Suprapubic skin (tissue), 4 donors: ENCODE results near the gene DAB1. TPM values are rescaled to one million over a fixed set of nuclear protein-coding genes. Genes with fewer than 3 reads are reported as not detected.

Experiments used
- DNase-seq, 2 donors: peaks; one replicate each; pipeline ENCODE4 v3.0.0-alpha.2; 2019; ENCODE audit warnings: low spot score in 2 of 2
- H3K27ac ChIP-seq: fragments of 200-600 bp; sonication (generic); one replicate; pipeline ENCODE4 v1.5.1; 2019
- H3K27me3 ChIP-seq: fragments of 200-600 bp; sonication (generic); one replicate; pipeline ENCODE4 v1.5.1; 2019
- H3K36me3 ChIP-seq: fragments of 200-600 bp; sonication (generic); one replicate; pipeline ENCODE4 v1.5.1; 2019
- H3K4me1 ChIP-seq: fragments of 200-600 bp; sonication (generic); one replicate; pipeline ENCODE4 v1.5.1; 2019
- H3K4me3 ChIP-seq: fragments of 200-600 bp; sonication (generic); one replicate; pipeline ENCODE4 v1.5.1; 2019; ENCODE audit warnings: mild to moderate bottlenecking
- H3K9me3 ChIP-seq: fragments of 200-600 bp; sonication (generic); one replicate; pipeline ENCODE4 v1.5.1; 2019
- CTCF ChIP-seq, 2 donors: fragments of 200-600 bp in 1 of 2; fragments of 450-650 bp in 1 of 2; sonication (generic) in 1 of 2; IDR thresholded peaks; one replicate each; pipeline ENCODE4 v1.5.1; 2016 to 2019; ENCODE audit warnings: antibody characterized with exemption in 2 of 2, mild to moderate bottlenecking in 1 of 2, moderate library complexity in 1 of 2
- EP300 ChIP-seq: sonication (generic); formaldehyde crosslinking; IDR thresholded peaks from one replicate; pipeline ENCODE4 v1.6.1; 2017; ENCODE audit warnings: antibody characterized with exemption
- POLR2A ChIP-seq, 2 donors: fragments of 450-650 bp; IDR thresholded peaks; one replicate each; pipeline ENCODE4 v1.6.1; 2017; ENCODE audit warnings: antibody characterized with exemption in 2 of 2, mild to moderate bottlenecking in 2 of 2, moderate library complexity in 2 of 2
- POLR2AphosphoS5 ChIP-seq, 3 donors: sonication (generic); formaldehyde crosslinking; IDR thresholded peaks; one replicate each; pipeline ENCODE4 v1.6.1; 2017; ENCODE audit warnings: antibody characterized with exemption in 3 of 3
- WGBS: methylation state at CpG from one replicate; pipeline ENCODE4 v1.1.5; 2018; 5-methylcytosine and 5-hydroxymethylcytosine counted together
- total RNA-seq, 4 donors: library from RNA; depleted of rRNA; stranded (reverse); fragments of >200 nt; gene quantifications; one replicate each; pipeline ENCODE4 v1.1.0, GENCODE V29; 2016

The DAB1 gene
- total RNA-seq, 4 donors from 2014 or later = 0.17 to 1.0 (median 0.30) TPM

GRCh38 chr1:57285992-57286391, 137.9 kb downstream of the DAB1 start:
- Histone ChIP-seq H3K4me3 (no peak overlapping the region), H3K4me1 (no peaks in the 10 kb centered on the region), H3K27ac (no peak overlapping the region), H3K27me3 (peaks cover 9% of the 10 kb centered on the region), H3K9me3 (no peaks in the 10 kb centered on the region), H3K36me3 (no peaks in the 10 kb centered on the region)
- DNase-seq = no peak
- TF ChIP-seq CTCF (IDR thresholded peaks at IDR 0.05) (no peak), POLR2AphosphoS5 (IDR thresholded peaks at IDR 0.05) (no peak), POLR2A (IDR thresholded peaks at IDR 0.05) (no peak), EP300 (no peak)
- 82% methylated on average over 2 of the region's 2 CpGs for WGBS

- H3K4me1 ChIP-seq = no peaks in the 10 kb centered on the region
- H3K36me3 ChIP-seq = no peaks in the 10 kb centered on the region
- DNase-seq = no peak
- no peaks in the 10 kb centered on the region for H3K9me3 ChIP-seq
- TF ChIP-seq EP300 = no peak
- TF ChIP-seq POLR2A (IDR thresholded peaks at IDR 0.05) = no peak
- TF ChIP-seq CTCF (IDR thresholded peaks at IDR 0.05) = no peak
- TF ChIP-seq POLR2AphosphoS5 (IDR thresholded peaks at IDR 0.05) = no peak
- no peak overlapping the region for H3K27ac ChIP-seq
- H3K27me3 ChIP-seq = no peaks in the 10 kb centered on the region
- no peak overlapping the region for H3K4me3 ChIP-seq
- 55% methylated on average over 2 of the region's 2 CpGs for WGBS
Measured at GRCh38 chr1:57282411-57282810, 141.4 kb downstream of the DAB1 start.

GRCh38 chr1:57281324-57281723, 142.5 kb downstream of the DAB1 start:
- no peak overlapping the region for H3K27ac ChIP-seq
- H3K4me1 ChIP-seq = no peaks in the 10 kb centered on the region
- no peaks in the 10 kb centered on the region for H3K9me3 ChIP-seq
- DNase-seq = no peak
- H3K4me3 ChIP-seq = no peak overlapping the region
- H3K36me3 ChIP-seq = no peaks in the 10 kb centered on the region
- no peaks in the 10 kb centered on the region for H3K27me3 ChIP-seq
- WGBS = 61% methylated on average over 5 of the region's 5 CpGs
- TF ChIP-seq POLR2AphosphoS5 (IDR thresholded peaks at IDR 0.05) = no peak
- no peak for TF ChIP-seq POLR2A (IDR thresholded peaks at IDR 0.05)
- no peak for TF ChIP-seq EP300
- TF ChIP-seq CTCF (IDR thresholded peaks at IDR 0.05) = no peak

GRCh38 chr1:57279909-57280666, 143.8 kb downstream of the DAB1 start:
- H3K27ac ChIP-seq = peak overlapping the region; percentile 1
- no peak for TF ChIP-seq POLR2AphosphoS5 (IDR thresholded peaks at IDR 0.05)
- no peak for TF ChIP-seq EP300
- TF ChIP-seq POLR2A (IDR thresholded peaks at IDR 0.05) = no peak
- TF ChIP-seq CTCF (IDR thresholded peaks at IDR 0.05) = no peak
- no peak for DNase-seq
- H3K9me3 ChIP-seq = no peaks in the 10 kb centered on the region
- H3K4me1 ChIP-seq = no peaks in the 10 kb centered on the region
- no peaks in the 10 kb centered on the region for H3K27me3 ChIP-seq
- no peak overlapping the region for H3K4me3 ChIP-seq
- no peaks in the 10 kb centered on the region for H3K36me3 ChIP-seq
- 73% methylated on average over 3 of the region's 3 CpGs for WGBS

GRCh38 chr1:57278558-57278957, 145.3 kb downstream of the DAB1 start:
- Histone ChIP-seq H3K9me3 (no peaks in the 10 kb centered on the region), H3K4me3 (no peak overlapping the region), H3K36me3 (no peaks in the 10 kb centered on the region), H3K27me3 (no peaks in the 10 kb centered on the region), H3K4me1 (no peaks in the 10 kb centered on the region), H3K27ac (no peak overlapping the region)
- WGBS = 92% methylated on average over 3 of the region's 3 CpGs
- TF ChIP-seq POLR2A (IDR thresholded peaks at IDR 0.05) (no peak), EP300 (no peak), POLR2AphosphoS5 (IDR thresholded peaks at IDR 0.05) (no peak), CTCF (IDR thresholded peaks at IDR 0.05) (no peak)
- no peak for DNase-seq
